NCI-H2171 (cell line): ENCODE data around the gene MYO18A.
"Not testable (repeated sequence)": the region's sequence is repeated elsewhere in the genome, so short reads cannot be mapped to it uniquely, and the experiment has no call there.

Experiments
- DNase-seq: peaks from one replicate; lab custom pipeline; 2025; lab: John Stamatoyannopoulos, UW

MYO18A gene

GRCh38 chr17:29148790-29149430 lies 31.3 kb downstream of the MYO18A start:
- peak; percentile 87 for DNase-seq

- DNase-seq: no peak
Measured at GRCh38 chr17:29148257-29148789, 31.9 kb downstream of the MYO18A start.

- DNase-seq: no peak
Measured at GRCh38 chr17:29147682-29148081, 32.5 kb downstream of the MYO18A start.

- DNase-seq: not testable (repeated sequence)
Measured at GRCh38 chr17:29147228-29147627, 33.0 kb downstream of the MYO18A start.

GRCh38 chr17:29146369-29146972 lies 33.7 kb downstream of the MYO18A start:
- no peak for DNase-seq

- peak; percentile 43 for DNase-seq
Measured at GRCh38 chr17:29145289-29146073, 34.7 kb downstream of the MYO18A start.

- DNase-seq: peak; percentile 40
Measured at GRCh38 chr17:29143894-29144293, 36.3 kb downstream of the MYO18A start.

GRCh38 chr17:29141514-29141876 lies 38.7 kb downstream of the MYO18A start:
- no peak for DNase-seq

GRCh38 chr17:29140631-29141513 lies 39.3 kb downstream of the MYO18A start:
- DNase-seq: peak; percentile 34

GRCh38 chr17:29140051-29140621 lies 40.1 kb downstream of the MYO18A start:
- DNase-seq: peak; percentile 64

- DNase-seq: no peak
Measured at GRCh38 chr17:29138971-29139691, 41.1 kb downstream of the MYO18A start.

- DNase-seq: no peak
Measured at GRCh38 chr17:29138184-29138955, 41.8 kb downstream of the MYO18A start.

GRCh38 chr17:29136998-29137730 lies 43.0 kb downstream of the MYO18A start:
- no peak for DNase-seq

GRCh38 chr17:29135464-29135863 lies 44.7 kb downstream of the MYO18A start:
- no peak for DNase-seq

- no peak for DNase-seq
Measured at GRCh38 chr17:29133121-29133713, 47.0 kb downstream of the MYO18A start.

- DNase-seq: no peak
Measured at GRCh38 chr17:29131814-29132682, 48.1 kb downstream of the MYO18A start.

GRCh38 chr17:29129731-29130130 lies 50.5 kb downstream of the MYO18A start:
- DNase-seq: no peak

- DNase-seq: no peak
Measured at GRCh38 chr17:29127840-29128239, 52.4 kb downstream of the MYO18A start.
